Heart right ventricle (tissue), 16 donors: Measurements from ENCODE around the gene CACNA1C. TPM values are rescaled to one million over a fixed set of nuclear protein-coding genes. Genes with fewer than 3 reads are reported as not detected.

Source experiments
- ATAC-seq, 8 donors: fragments of 200-7000 bp; cut with Tn5 transposase; one replicate each; pipeline ENCODE4 v1.9.1; 2020; ENCODE audit warnings: mild to moderate bottlenecking in 8 of 8, moderate library complexity in 8 of 8, moderate number of reproducible peaks in 1 of 8
- DNase-seq, 2 donors: peaks; one replicate each; pipeline ENCODE4 v3.0.0-alpha.2; 2020
- H3K27ac ChIP-seq, 10 donors: fragments of 200-600 bp; sonication (generic) in 2 of 10; one replicate each; pipeline versions ENCODE4 v1.5.0 to v1.8.0; 2020 to 2022; ENCODE audit warnings: mild to moderate bottlenecking in 3 of 10
- H3K27me3 ChIP-seq, 7 donors: fragments of 200-600 bp; one replicate each; pipeline ENCODE4 v1.8.0; 2021 to 2022; ENCODE audit warnings: mild to moderate bottlenecking in 2 of 7
- H3K36me3 ChIP-seq, 9 donors: fragments of 200-600 bp; sonication (generic) in 1 of 9; one replicate each; pipeline versions ENCODE4 v1.5.0 to v1.8.0; 2020 to 2022; ENCODE audit warnings: mild to moderate bottlenecking in 2 of 9
- H3K4me1 ChIP-seq, 9 donors: fragments of 200-600 bp; sonication (generic) in 1 of 9; one replicate each; pipeline versions ENCODE4 v1.5.0 to v1.8.0; 2020 to 2022; ENCODE audit warnings: mild to moderate bottlenecking in 4 of 9
- H3K4me3 ChIP-seq, 10 donors: fragments of 200-600 bp; sonication (generic) in 2 of 10; one replicate each; pipeline versions ENCODE4 v1.5.0 to v1.8.0; 2020 to 2022; ENCODE audit warnings: mild to moderate bottlenecking in 7 of 10, moderate library complexity in 2 of 10
- H3K9me3 ChIP-seq, 11 donors: fragments of 200-600 bp in 10 of 11; sonication (generic) in 2 of 11; one replicate each; pipeline versions ENCODE4 v1.5.0 to v1.8.0; 2013 to 2022; ENCODE audit warnings: mild to moderate bottlenecking in 2 of 11, control low read depth in 1 of 11, moderate library complexity in 1 of 11
- CTCF ChIP-seq, 9 donors: fragments of 200-600 bp; sonication (generic) in 2 of 9; IDR thresholded peaks; one replicate each; pipeline versions ENCODE4 v1.5.0 to v1.8.0; 2021 to 2022; ENCODE audit warnings: antibody characterized with exemption in 9 of 9, mild to moderate bottlenecking in 5 of 9, moderate library complexity in 1 of 9
- WGBS, 2 donors: extraction: QIAGEN DNeasy Blood & Tissue Kit; methylation state at CpG; one replicate each; pipeline ENCODE4 v1.1.7; 2013; ENCODE audit warnings: inconsistent platforms in 1 of 2; 5-methylcytosine and 5-hydroxymethylcytosine counted together
- intact Hi-C, 10 donors: fragments of 100-400 bp; cut with DNase I; formaldehyde crosslinking; loops; one replicate each; pipeline versions ENCODE4 v1.11.1 to v1.14.2; 2022
- polyA plus RNA-seq, 2 donors: library from polyadenylated mRNA; stranded (reverse); fragments of 200-250 nt; gene quantifications; one replicate each; pipeline ENCODE4 v1.2.3, GENCODE V29; 2013
- total RNA-seq, 10 donors: library from RNA; stranded (reverse); fragmentation: NEBNext Ultra II Directional in 3 of 10; extraction: Animal tissue kit (Norgen Biotek cat#: 25700) in 3 of 10; gene quantifications; one replicate each; pipeline versions ENCODE4 v1.2.1 to v1.2.4, GENCODE V29; 2021 to 2023
- donor health status: Arrhythmogenic right ventricular cardiomyopathy.
- donor health status: ischemic (EF 13 %, LVEDD 7.1; RV severe dilation, severe dysfunction).
- donor health status: healthy with polysubstance abuse.
- donor health status: DM: no; HTN: yes; CAD: no.
- donor health status: DM: no; HTN: no; CAD: no.
- donor health status: ischemic (EF 25% LVEDD 6.9; RV normal size, moderate dysfunction).
- donor health status: ischemic (EF 25% LVEDD 5.7; RV mildly dilated, moderate dysfunction).
- donor health status: healthy.
- donor health status: DM: yes; HTN: yes; CAD: no.
- donor health status: Ischemic cardiomyopathy.
- donor health status: ischemic (EF 35%, LVEDD 5.7; RV mildly dilated, moderate dysfunction).
- donor health status: nonischemic (EF 11% LVEDD 7.7; RV severe dilation, severe dysfunction).
- donor health status: DM: yes; HTN: yes; CAD: no.
- donor health status: PGD.
- donor health status: ischemic (EF 29% LVEDD 5.4; RV normal size, mild dysfunction).
- donor health status: nonischemic (EF 23%, LVEDD 6.1; RV moderate dilation, normal function).

CACNA1C gene
- total and polyA plus RNA-seq, 12 donors: 19.1 to 222 (median 183) TPM

- no peak for TF ChIP-seq CTCF (IDR thresholded peaks at IDR 0.05)
- Histone ChIP-seq H3K27ac (peak overlapping the region in 1 of 10 donors; percentile 64), H3K27me3 (no peaks in the 10 kb centered on the region), H3K36me3 (peaks cover 0 to 47% (median 0%) of the 10 kb centered on the region in 9 donors), H3K9me3 (no peaks in the 10 kb centered on the region), H3K4me3 (no peak overlapping the region), H3K4me1 (peaks cover 2 to 36% (median 18%) of the 10 kb centered on the region in 9 donors)
- 53% methylated on average over 3 of the region's 3 CpGs for WGBS, 2 donors
- DNase-seq (no peak), ATAC-seq (peak in 4 of 8 donors; percentile 5 to 32 (median 14))
- intact Hi-C loops: loop anchor here in 1 of 10 donors (5.0 kb wide), 2 partner anchors 70 to 105 kb away; no protein-coding TSS in a partner anchor
Measured at GRCh38 chr12:2562400-2562799, 509.6 kb downstream of the CACNA1C start.

GRCh38 chr12:2563709-2564108 is 510.9 kb downstream of the CACNA1C start:
- Histone ChIP-seq H3K36me3 (peaks cover 0 to 47% (median 0%) of the 10 kb centered on the region in 9 donors), H3K4me1 (peaks cover 2 to 32% (median 16%) of the 10 kb centered on the region in 9 donors), H3K9me3 (no peaks in the 10 kb centered on the region), H3K27ac (no peak overlapping the region), H3K27me3 (no peaks in the 10 kb centered on the region), H3K4me3 (no peak overlapping the region)
- ATAC-seq (no peak), DNase-seq (no peak)
- TF ChIP-seq CTCF (IDR thresholded peaks at IDR 0.05): no peak
- 95 to 96% methylated on average over 6 of the region's 6 CpGs for WGBS, 2 donors
- intact Hi-C loops: loop anchor here in 1 of 10 donors (5.0 kb wide), 2 partner anchors 71 to 106 kb away; no protein-coding TSS in a partner anchor

DNA sequence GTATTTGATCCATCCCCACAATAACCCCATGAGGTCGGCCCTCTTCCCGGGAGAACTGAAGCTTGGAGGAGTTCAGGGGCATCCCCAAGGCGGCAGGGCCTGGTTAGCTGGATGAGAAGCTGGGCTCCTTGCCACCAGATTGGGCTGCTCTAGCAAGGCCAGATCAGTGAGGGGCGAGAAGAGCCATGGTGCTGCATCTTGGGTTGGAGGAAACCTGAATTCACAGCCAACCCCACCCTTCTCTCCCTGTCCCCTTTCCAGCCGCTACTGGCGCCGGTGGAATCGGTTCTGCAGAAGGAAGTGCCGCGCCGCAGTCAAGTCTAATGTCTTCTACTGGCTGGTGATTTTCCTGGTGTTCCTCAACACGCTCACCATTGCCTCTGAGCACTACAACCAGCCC is 513.4 kb downstream of the CACNA1C start:
- peak in 1 of 8 donors; percentile 21 for ATAC-seq
- TF ChIP-seq CTCF (IDR thresholded peaks at IDR 0.05): no peak
- no peaks in the 10 kb centered on the region for H3K27me3 ChIP-seq
- no peak overlapping the region for H3K4me3 ChIP-seq
- H3K4me1 ChIP-seq: peaks cover 0 to 16% (median 12%) of the 10 kb centered on the region in 9 donors
- 95 to 99% methylated on average over 11 to 12 of the region's 12 CpGs for WGBS, 2 donors
- H3K36me3 ChIP-seq: peaks cover 0 to 51% (median 0%) of the 10 kb centered on the region in 9 donors
- no peak overlapping the region for H3K27ac ChIP-seq
- DNase-seq: no peak
- intact Hi-C loops: no loop called here
- H3K9me3 ChIP-seq: no peaks in the 10 kb centered on the region

- Histone ChIP-seq H3K36me3 (peaks cover 0 to 56% (median 0%) of the 10 kb centered on the region in 9 donors), H3K4me3 (no peak overlapping the region), H3K9me3 (no peaks in the 10 kb centered on the region), H3K4me1 (peaks cover 0 to under 1% (median 0%) of the 10 kb centered on the region in 9 donors), H3K27me3 (no peaks in the 10 kb centered on the region), H3K27ac (no peak overlapping the region)
- DNase-seq (no peak), ATAC-seq (no peak)
- TF ChIP-seq CTCF (IDR thresholded peaks at IDR 0.05): no peak
- WGBS, 2 donors: 96 to 97% methylated on average over 4 of the region's 4 CpGs
- intact Hi-C loops: no loop called here
Measured at GRCh38 chr12:2567711-2568110, 514.9 kb downstream of the CACNA1C start.
